GM23338 (cell line): Measurements from ENCODE around the gene BNC2. TPM values are rescaled to one million over a fixed set of nuclear protein-coding genes. Genes with fewer than 3 reads are reported as not detected.

Source experiments
- ATAC-seq: fragments of 200-7000 bp; cut with Tn5 transposase; 3 replicates; pipeline ENCODE4 v1.9.1; 2020
- DNase-seq: peaks from one replicate; pipeline ENCODE4 v3.0.0-alpha.2; 2015; ENCODE audit warnings: low spot score
- H2AFZ ChIP-seq: fragments of 200-600 bp; sonication (generic); 2 replicates; pipeline ENCODE4 v1.8.0; 2016; ENCODE audit warnings: antibody characterized with exemption, mild to moderate bottlenecking, moderate library complexity
- H3F3A ChIP-seq: fragments of 200-600 bp; sonication (generic); replicated peaks from 2 replicates; pipeline ENCODE4 v1.8.0; 2017; ENCODE audit warnings: antibody characterized with exemption, mixed run types, low read depth
- H3K27ac ChIP-seq: fragments of 200-600 bp; sonication (generic); 2 replicates; pipeline ENCODE4 v1.6.1; 2016; ENCODE audit warnings: low read depth
- H3K27me3 ChIP-seq: fragments of 200-600 bp; sonication (generic); 2 replicates; pipeline ENCODE4 v1.8.0; 2016; ENCODE audit warnings: mild to moderate bottlenecking, mixed run types, moderate library complexity; ENCODE audit not compliant: insufficient read depth
- H3K36me3 ChIP-seq: fragments of 200-600 bp; sonication (generic); 2 replicates; pipeline ENCODE4 v1.8.0; 2016; ENCODE audit warnings: mild to moderate bottlenecking; ENCODE audit not compliant: insufficient read depth
- H3K4me1 ChIP-seq: fragments of 200-600 bp; sonication (generic); 2 replicates; pipeline ENCODE4 v1.8.0; 2016; ENCODE audit warnings: mild to moderate bottlenecking, moderate library complexity; ENCODE audit not compliant: insufficient read depth
- H3K4me2 ChIP-seq: fragments of 200-600 bp; sonication (generic); 2 replicates; pipeline ENCODE4 v1.7.1; 2017; ENCODE audit warnings: mixed run types
- H3K4me3 ChIP-seq: fragments of 200-600 bp; sonication (generic); 2 replicates; pipeline ENCODE4 v1.6.1; 2016; ENCODE audit warnings: mixed run types
- H3K79me2 ChIP-seq: fragments of 200-600 bp; sonication (generic); replicated peaks from 2 replicates; pipeline ENCODE4 v1.8.0; 2017; ENCODE audit warnings: mild to moderate bottlenecking; ENCODE audit not compliant: insufficient read depth
- H3K9me2 ChIP-seq: fragments of 200-600 bp; sonication (generic); 2 replicates; pipeline ENCODE4 v1.8.0; 2017; ENCODE audit not compliant: insufficient read depth
- H4K20me1 ChIP-seq: fragments of 200-600 bp; sonication (generic); replicated peaks from 2 replicates; pipeline ENCODE4 v1.8.0; 2017; ENCODE audit warnings: mild to moderate bottlenecking; ENCODE audit not compliant: insufficient read depth
- H3K27ac Mint-ChIP-seq: 2 replicates; pipeline ENCODE4 v1.8.0; 2020; ENCODE audit warnings: inconsistent platforms, mild to moderate bottlenecking, moderate library complexity, mixed read lengths
- H3K27me3 Mint-ChIP-seq: 3 replicates; pipeline ENCODE4 v1.8.0; 2022; ENCODE audit warnings: low read depth, mild to moderate bottlenecking, moderate library complexity, mixed read lengths, inconsistent platforms; ENCODE audit not compliant: insufficient read depth, poor library complexity
- H3K36me3 Mint-ChIP-seq: 3 replicates; pipeline ENCODE4 v1.8.0; 2021; ENCODE audit warnings: low read depth, mild to moderate bottlenecking, inconsistent platforms, moderate library complexity, mixed read lengths
- H3K4me1 Mint-ChIP-seq: 3 replicates; pipeline ENCODE4 v1.8.0; 2020; ENCODE audit warnings: mild to moderate bottlenecking, inconsistent platforms, mixed read lengths
- H3K4me3 Mint-ChIP-seq: 3 replicates; pipeline ENCODE4 v1.8.0; 2021; ENCODE audit warnings: moderate library complexity, mild to moderate bottlenecking, inconsistent platforms, mixed read lengths
- H3K9me3 Mint-ChIP-seq: 3 replicates; pipeline ENCODE4 v1.8.0; 2020; ENCODE audit warnings: moderate library complexity, mild to moderate bottlenecking, inconsistent platforms, mixed read lengths
- CREB1 ChIP-seq: fragments of 250-450 bp; sonication (Bioruptor Pico); IDR thresholded peaks from 2 replicates; pipeline ENCODE4 v1.5.0; 2020; ENCODE audit warnings: low read depth, mild to moderate bottlenecking, moderate library complexity
- CTCF ChIP-seq, 2 experiments: fragments of 200-600 bp in 1 of 2; sonication (generic) in 1 of 2; conservative IDR thresholded peaks; 2 replicates each; pipeline versions ENCODE4 v1.5.1 to v1.6.1; 2016 to 2017; ENCODE audit warnings: antibody characterized with exemption in 2 of 2, low read depth in 2 of 2, mild to moderate bottlenecking in 2 of 2, moderate library complexity in 1 of 2
- ETS1 ChIP-seq: IDR thresholded peaks from 2 replicates; pipeline ENCODE4 v1.6.1; 2016; ENCODE audit warnings: antibody characterized with exemption
- EZH2 ChIP-seq: fragments of 200-600 bp; sonication (generic); IDR thresholded peaks from one replicate; pipeline ENCODE4 v1.8.0; 2017; ENCODE audit warnings: antibody characterized with exemption, mild to moderate bottlenecking, low read depth; ENCODE audit not compliant: unreplicated experiment
- EZH2phosphoT487 ChIP-seq: fragments of 200-600 bp; sonication (generic); IDR thresholded peaks from one replicate; pipeline ENCODE4 v1.8.1; 2018; ENCODE audit warnings: antibody characterized with exemption; ENCODE audit not compliant: unreplicated experiment
- JUNB ChIP-seq: IDR thresholded peaks from one replicate; pipeline ENCODE4 v1.6.1; 2016; ENCODE audit warnings: antibody characterized with exemption; ENCODE audit not compliant: unreplicated experiment
- NANOG ChIP-seq: IDR thresholded peaks from 2 replicates; pipeline ENCODE4 v1.6.1; 2016; ENCODE audit warnings: antibody characterized with exemption, borderline replicate concordance
- REST ChIP-seq: IDR thresholded peaks from one replicate; pipeline ENCODE4 v1.6.1; 2018; ENCODE audit warnings: antibody characterized with exemption; ENCODE audit not compliant: unreplicated experiment
- STAT1 ChIP-seq: IDR thresholded peaks from one replicate; pipeline ENCODE4 v1.6.1; 2016; ENCODE audit warnings: antibody characterized with exemption; ENCODE audit not compliant: unreplicated experiment
- ZNF114 ChIP-seq: fragments of 250-450 bp; sonication (Bioruptor Pico); IDR thresholded peaks from 2 replicates; pipeline ENCODE4 v1.5.0; 2020; ENCODE audit warnings: mild to moderate bottlenecking, moderate library complexity
- ZNF331 ChIP-seq: fragments of 250-450 bp; sonication (Bioruptor Pico); IDR thresholded peaks from 2 replicates; pipeline ENCODE4 v1.5.0; 2020; ENCODE audit warnings: low read depth, mild to moderate bottlenecking, moderate library complexity
- ZNF462 ChIP-seq: fragments of 250-450 bp; sonication (Bioruptor Pico); IDR thresholded peaks from 2 replicates; pipeline ENCODE4 v1.5.0; 2020; ENCODE audit warnings: mild to moderate bottlenecking, moderate library complexity
- polyA plus RNA-seq: library from polyadenylated mRNA; unstranded; fragments of >200 nt; fragmentation: Nextera tagmentation; extraction: Ambion mirVana; gene quantifications from 2 replicates; pipeline ENCODE4 v1.2.1, GENCODE V29; 2016
- total RNA-seq: library from RNA; depleted of rRNA; stranded (reverse); fragments of >200 nt; shearing (Covaris generic); gene quantifications from 2 replicates; pipeline ENCODE4 v1.2.3, GENCODE V29; 2014

Gene BNC2
- total and polyA plus RNA-seq, 2 experiments from 2014 or later = 12.7 to 13.2 TPM

- no peak for TF ChIP-seq CTCF (conservative IDR thresholded peaks at IDR 0.05; ENCODE audit: low read depth in 2 of 2)
- no peak for TF ChIP-seq JUNB
- no peak for TF ChIP-seq NANOG
- TF ChIP-seq REST = no peak
- TF ChIP-seq EZH2 = no peak
- TF ChIP-seq ZNF331 = no peak
These were observed 119.9 kb downstream of the BNC2 start (continued) for GRCh38 chr9:16750553-16750952.

GRCh38 chr9:16745359-16745758 is 125.1 kb downstream of the BNC2 start:
- Mint-ChIP-seq H3K9me3 (no peaks in the 10 kb centered on the region), H3K27me3 (peaks cover 2% of the 10 kb centered on the region), H3K4me1 (peaks cover 29% of the 10 kb centered on the region), H3K36me3 (no peaks in the 10 kb centered on the region), H3K27ac (no peak overlapping the region), H3K4me3 (no peak overlapping the region)
- Histone ChIP-seq H3K4me2 (no peak overlapping the region), H2AFZ (no peak overlapping the region), H3K27me3 (no peaks in the 10 kb centered on the region), H3K79me2 (peaks cover 17% of the 10 kb centered on the region; the same call in 1 of the 2 replicates), H3K9me2 (no peaks in the 10 kb centered on the region), H3K27ac (no peak overlapping the region), H4K20me1 (no peaks in the 10 kb centered on the region), H3K4me3 (no peak overlapping the region), H3K4me1 (peaks cover 11% of the 10 kb centered on the region; the same call in 1 of the 2 replicates), H3K36me3 (no peaks in the 10 kb centered on the region), H3F3A (no peaks in the 10 kb centered on the region)
- no peak for ATAC-seq
- DNase-seq = no peak
- TF ChIP-seq NANOG (no peak), EZH2 (no peak), EZH2phosphoT487 (no peak), JUNB (no peak), CREB1 (CRISPR knock-in tag) (no peak), STAT1 (no peak), ZNF462 (no peak), ETS1 (no peak), ZNF114 (CRISPR knock-in tag) (no peak)
